RPMI8226 (cell line): ENCODE measurements around the gene RAB12.

Experiments used
- DNase-seq: peaks from one replicate; pipeline ENCODE4 v3.0.0-alpha.2; 2015

Gene RAB12

DNA sequence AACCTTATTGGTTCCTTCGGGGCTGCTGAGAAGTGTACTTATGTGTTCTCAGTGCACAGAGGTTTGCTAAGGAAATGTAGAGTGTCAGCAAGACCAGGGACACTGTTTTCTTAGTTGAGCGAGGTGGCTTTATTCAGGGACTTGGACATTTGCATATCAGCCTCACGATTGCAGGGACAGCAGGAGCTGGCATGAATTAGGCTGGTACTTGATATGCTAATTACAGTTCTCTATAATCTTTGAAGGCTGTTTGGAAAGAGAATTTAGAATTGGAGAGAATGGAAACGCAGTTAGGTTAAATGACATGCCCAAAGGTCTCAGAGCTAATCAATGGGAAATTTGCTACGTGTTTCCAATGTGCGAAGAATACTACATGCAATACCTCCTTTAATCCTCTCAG is 77.4 kb downstream of the RAB12 start:
- no peak for DNase-seq

DNA sequence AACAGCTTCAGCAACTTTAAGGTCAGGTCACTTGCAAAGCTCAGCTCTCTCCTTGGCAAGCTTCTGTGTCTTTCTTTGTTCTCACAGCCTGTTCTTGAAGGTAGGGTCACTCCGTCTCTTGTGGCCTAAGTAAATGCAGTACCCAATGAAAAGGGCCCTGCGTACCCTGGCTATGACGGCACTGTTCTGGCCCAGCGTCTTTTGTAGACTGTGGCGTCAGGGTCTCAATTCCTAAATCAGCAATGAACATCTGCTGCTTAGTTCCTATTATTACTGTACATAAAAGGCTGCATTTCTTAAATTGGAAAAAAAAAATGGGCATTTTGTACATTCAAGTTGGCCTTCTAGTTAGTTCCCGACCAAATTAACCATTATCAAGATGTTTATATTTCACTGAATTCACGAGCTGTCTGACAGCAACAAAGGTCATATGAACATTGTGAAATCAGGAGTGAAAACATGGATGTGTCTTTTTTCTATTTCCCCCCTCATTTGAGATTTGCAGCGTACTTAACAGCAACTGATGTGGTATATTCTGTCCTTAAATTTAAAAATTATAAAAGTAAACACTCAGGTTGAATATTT is 79.1 kb downstream of the RAB12 start:
- no peak for DNase-seq

DNA sequence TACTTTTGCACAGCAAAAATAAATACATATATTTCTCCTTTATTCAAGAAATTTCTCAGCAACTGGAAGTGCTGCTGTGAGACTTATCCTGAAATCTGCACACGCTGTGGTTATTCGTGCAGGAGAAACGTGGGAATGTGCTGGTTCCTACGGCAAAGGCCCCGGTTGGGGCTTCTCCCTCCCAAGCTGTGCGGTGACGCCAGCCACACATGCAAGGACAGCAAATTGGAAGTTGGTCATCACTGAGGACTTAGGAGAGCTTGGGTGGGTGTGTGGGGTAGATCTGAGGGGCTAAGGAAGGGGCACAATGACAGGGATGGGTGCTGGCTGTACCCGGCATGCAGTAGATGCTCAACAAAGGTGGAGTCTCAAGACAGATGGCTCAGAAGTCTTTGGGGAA is 79.6 kb downstream of the RAB12 start:
- no peak for DNase-seq
